PC-3 (cell line): ENCODE data around the gene CCNC. TPM values are rescaled to one million over a fixed set of nuclear protein-coding genes. Genes with fewer than 3 reads are reported as not detected.

ENCODE experiments used
- ATAC-seq: fragments of 200-7000 bp; cut with Tn5 transposase; 2 replicates; pipeline ENCODE4 v1.9.1; 2020; ENCODE audit warnings: mild to moderate bottlenecking, moderate library complexity
- BruUV-seq: library from RNA; stranded (reverse); fragments of 400-500 nt; replicated peaks from 2 replicates; lab custom pipeline; 2021; lab: Mats Ljungman, UMichigan
- CTCF ChIA-PET: fragments of 300-600 bp; sonication (Branson Sonifier 250); formaldehyde crosslinking; loops from one replicate; lab custom pipeline; 2022; ENCODE audit warnings: antibody characterized with exemption; lab: Charles Lee
- POLR2A ChIA-PET: fragments of 300-600 bp; sonication (Branson Sonifier 250); formaldehyde crosslinking; loops from one replicate; lab custom pipeline; 2022; ENCODE audit warnings: antibody characterized with exemption; ENCODE audit not compliant: unreplicated experiment; lab: Charles Lee
- DNase-seq: peaks from one replicate; pipeline ENCODE4 v3.0.0-alpha.2; 2015
- H2AFZ ChIP-seq: fragments of 300-600 bp; sonication (generic); 2 replicates; pipeline ENCODE4 v1.6.0; 2016; ENCODE audit warnings: antibody characterized with exemption, low read length
- H3F3A ChIP-seq: fragments of 300-600 bp; sonication (generic); one replicate; pipeline ENCODE4 v1.6.0; 2017; ENCODE audit warnings: antibody characterized with exemption, low read length, control low read depth, mild to moderate bottlenecking; ENCODE audit not compliant: unreplicated experiment
- H3K27ac ChIP-seq: fragments of 300-600 bp; sonication (generic); 2 replicates; pipeline ENCODE4 v1.5.1; 2016; ENCODE audit warnings: mild to moderate bottlenecking, low read length
- H3K27me3 ChIP-seq: fragments of 300-600 bp; sonication (generic); 2 replicates; pipeline ENCODE4 v1.6.1; 2016; ENCODE audit warnings: low read length, mixed read lengths
- H3K36me3 ChIP-seq: fragments of 300-600 bp; sonication (generic); 2 replicates; pipeline ENCODE4 v1.6.1; 2016; ENCODE audit warnings: low read depth, mixed run types, low read length, mixed read lengths
- H3K4me1 ChIP-seq: fragments of 300-600 bp; sonication (generic); 2 replicates; pipeline ENCODE4 v1.5.1; 2016; ENCODE audit warnings: low read length; ENCODE audit not compliant: insufficient read depth
- H3K4me2 ChIP-seq: fragments of 300-600 bp; sonication (generic); 2 replicates; pipeline ENCODE4 v1.6.0; 2016; ENCODE audit warnings: low read length
- H3K4me3 ChIP-seq: fragments of 300-600 bp; sonication (generic); 2 replicates; pipeline ENCODE4 v1.5.1; 2016; ENCODE audit warnings: mild to moderate bottlenecking, low read length, mixed read lengths
- H3K79me2 ChIP-seq: fragments of 300-600 bp; sonication (generic); 2 replicates; pipeline ENCODE4 v1.6.1; 2017; ENCODE audit warnings: low read length, mixed read lengths
- H3K9ac ChIP-seq: fragments of 300-600 bp; sonication (generic); 2 replicates; pipeline ENCODE4 v1.6.0; 2016; ENCODE audit warnings: mild to moderate bottlenecking, low read length
- H3K9me2 ChIP-seq: fragments of 300-600 bp; sonication (generic); replicated peaks from 2 replicates; pipeline ENCODE4 v1.6.1; 2016; ENCODE audit warnings: mixed run types, low read length, mixed read lengths
- H3K9me3 ChIP-seq: fragments of 300-600 bp; sonication (generic); 2 replicates; pipeline ENCODE4 v1.6.1; 2016; ENCODE audit warnings: low read length, mixed read lengths
- H4K20me1 ChIP-seq: fragments of 300-600 bp; sonication (generic); 2 replicates; pipeline ENCODE4 v1.6.1; 2016; ENCODE audit warnings: low read length, mixed read lengths
- EZH2 ChIP-seq: fragments of 300-600 bp; sonication (generic); IDR thresholded peaks from one replicate; pipeline ENCODE4 v1.6.1; 2017; ENCODE audit warnings: antibody characterized with exemption, mild to moderate bottlenecking, low read length; ENCODE audit not compliant: unreplicated experiment
- EZH2phosphoT487 ChIP-seq: fragments of 300-600 bp; sonication (generic); IDR thresholded peaks from 2 replicates; pipeline ENCODE4 v1.6.1; 2018; ENCODE audit warnings: mild to moderate bottlenecking, antibody characterized with exemption, low read length, borderline replicate concordance
- intact Hi-C: fragments of 100-400 bp; cut with micrococcal nuclease; formaldehyde crosslinking; loops from 2 replicates; pipeline ENCODE4 v1.9.0; 2023
- total RNA-seq: library from RNA; depleted of rRNA; stranded (reverse); fragments of >200 nt; gene quantifications from 2 replicates; pipeline ENCODE4 v1.2.3, GENCODE V29; 2014
- TF ChIP-seq, protein P1 (sequence below): fragments of 300-600 bp; sonication (generic); conservative IDR thresholded peaks from 2 replicates; pipeline ENCODE4 v1.5.1; 2017; ENCODE audit warnings: antibody characterized with exemption, low read depth, mild to moderate bottlenecking, low read length

CCNC gene
- total RNA-seq, 1 experiment from 2014 or later: 69.3 TPM

- TF ChIP-seq EZH2phosphoT487 (no peak), EZH2 (no peak)
- TF ChIP-seq, protein P1, sequence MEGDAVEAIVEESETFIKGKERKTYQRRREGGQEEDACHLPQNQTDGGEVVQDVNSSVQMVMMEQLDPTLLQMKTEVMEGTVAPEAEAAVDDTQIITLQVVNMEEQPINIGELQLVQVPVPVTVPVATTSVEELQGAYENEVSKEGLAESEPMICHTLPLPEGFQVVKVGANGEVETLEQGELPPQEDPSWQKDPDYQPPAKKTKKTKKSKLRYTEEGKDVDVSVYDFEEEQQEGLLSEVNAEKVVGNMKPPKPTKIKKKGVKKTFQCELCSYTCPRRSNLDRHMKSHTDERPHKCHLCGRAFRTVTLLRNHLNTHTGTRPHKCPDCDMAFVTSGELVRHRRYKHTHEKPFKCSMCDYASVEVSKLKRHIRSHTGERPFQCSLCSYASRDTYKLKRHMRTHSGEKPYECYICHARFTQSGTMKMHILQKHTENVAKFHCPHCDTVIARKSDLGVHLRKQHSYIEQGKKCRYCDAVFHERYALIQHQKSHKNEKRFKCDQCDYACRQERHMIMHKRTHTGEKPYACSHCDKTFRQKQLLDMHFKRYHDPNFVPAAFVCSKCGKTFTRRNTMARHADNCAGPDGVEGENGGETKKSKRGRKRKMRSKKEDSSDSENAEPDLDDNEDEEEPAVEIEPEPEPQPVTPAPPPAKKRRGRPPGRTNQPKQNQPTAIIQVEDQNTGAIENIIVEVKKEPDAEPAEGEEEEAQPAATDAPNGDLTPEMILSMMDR: no peak
These were observed 11.3 kb upstream of the CCNC start for GRCh38 chr6:99579781-99580180.

DNA sequence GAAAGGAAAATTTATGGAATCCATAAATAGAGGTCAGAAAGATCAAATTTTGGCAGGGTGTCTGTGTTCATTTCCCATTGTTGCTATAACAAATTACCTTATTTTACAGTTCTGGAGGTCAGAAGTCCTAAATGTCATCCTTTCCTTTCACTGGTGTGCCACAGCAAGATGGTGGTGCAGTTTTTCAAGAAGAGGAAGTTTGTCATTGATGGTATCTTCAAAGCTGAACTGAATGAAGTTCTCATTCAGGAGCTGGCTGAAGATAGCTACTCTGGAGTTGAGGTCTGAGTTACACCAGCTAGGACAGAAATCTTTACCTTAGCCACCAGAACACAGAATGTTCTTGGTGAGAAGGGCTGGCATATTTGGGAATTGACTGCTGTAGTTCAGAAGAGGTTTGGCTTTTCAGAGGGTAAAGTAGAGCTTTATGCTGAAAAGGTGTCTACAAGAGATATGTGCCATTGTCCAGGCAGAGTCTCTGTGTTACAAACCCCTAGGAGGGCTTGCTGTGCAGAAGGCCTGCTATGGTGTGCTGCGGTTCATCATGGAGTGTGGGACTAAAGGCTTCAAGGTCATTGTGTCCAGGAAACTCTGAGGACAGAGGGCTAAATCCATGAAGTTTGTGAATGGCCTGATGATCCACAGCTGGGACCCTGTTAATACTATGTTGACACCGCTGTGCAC is 7.2 kb upstream of the CCNC start:
- H4K20me1 ChIP-seq: no peaks in the 10 kb centered on the region
- no peak overlapping the region for H3K9ac ChIP-seq

More at GRCh38 chr6:99579781-99580180, 11.3 kb upstream of the CCNC start:
- CTCF ChIA-PET: no interaction called here
- no peaks in the 10 kb centered on the region for H3K4me1 ChIP-seq
- H3K27ac ChIP-seq: no peak overlapping the region
- H3K9me2 ChIP-seq: no peaks in the 10 kb centered on the region
- DNase-seq (no peak), ATAC-seq (no peak)
- H3K79me2 ChIP-seq: no peaks in the 10 kb centered on the region
- BruUV-seq: no TSS peak
- no peak overlapping the region for H3K4me2 ChIP-seq
- no peaks in the 10 kb centered on the region for H3K9me3 ChIP-seq
- no peak overlapping the region for H3K9ac ChIP-seq
- intact Hi-C loops: no loop called here
- H4K20me1 ChIP-seq: no peaks in the 10 kb centered on the region
- peaks cover 12% of the 10 kb centered on the region; the same call in 1 of the 2 replicates for H3K27me3 ChIP-seq
- no peaks in the 10 kb centered on the region for H3K36me3 ChIP-seq
- POLR2A ChIA-PET: no interaction called here
- no peak overlapping the region for H3K4me3 ChIP-seq
- no peaks in the 10 kb centered on the region for H3F3A ChIP-seq
- no peak overlapping the region for H2AFZ ChIP-seq

More for the DNA sequence above, 7.2 kb upstream of the CCNC start:
- H2AFZ ChIP-seq: no peak overlapping the region
- no peak overlapping the region for H3K4me3 ChIP-seq
- BruUV-seq: no TSS peak
- ChIA-PET POLR2A (no interaction called here), CTCF (no interaction called here)
- no peaks in the 10 kb centered on the region for H3K36me3 ChIP-seq
- H3F3A ChIP-seq: no peaks in the 10 kb centered on the region
- TF ChIP-seq, protein P1: no peak
- TF ChIP-seq EZH2 (no peak), EZH2phosphoT487 (no peak)
- intact Hi-C loops: no loop called here
- H3K4me2 ChIP-seq: no peak overlapping the region
- H3K4me1 ChIP-seq: no peaks in the 10 kb centered on the region
- no peak for DNase-seq
- H3K79me2 ChIP-seq: no peaks in the 10 kb centered on the region
- no peak for ATAC-seq
- H3K27ac ChIP-seq: no peak overlapping the region
- no peaks in the 10 kb centered on the region for H3K9me3 ChIP-seq
- H3K27me3 ChIP-seq: 0 out of 2 replicates have a peak, but pooled peaks cover 4% of the 10 kb centered on the region
- H3K9me2 ChIP-seq: no peaks in the 10 kb centered on the region
